Activated CD4-positive, alpha-beta memory T cell treated with anti-CD3 and anti-CD28 coated beads, Interleukin-2, amount 10 ng/mL, durations not matched to agents 7 days and 5 days (primary cell): ENCODE results near the gene SMCP. TPM values are rescaled to one million over a fixed set of nuclear protein-coding genes. Genes with fewer than 3 reads are reported as not detected.

Source experiments
- CTCF ChIA-PET: fragments of 350-600 bp; sonication (Branson Sonifier 250); formaldehyde crosslinking; loops from one replicate; lab custom pipeline; 2021; ENCODE audit warnings: antibody characterized with exemption, inconsistent platforms; lab: Charles Lee
- POLR2A ChIA-PET: fragments of 350-600 bp; sonication (Branson Sonifier 250); formaldehyde crosslinking; loops from one replicate; lab custom pipeline; 2021; ENCODE audit warnings: antibody characterized with exemption; lab: Charles Lee
- DNase-seq: peaks from one replicate; pipeline ENCODE4 v3.0.0-alpha.2; 2020
- H3K27ac Mint-ChIP-seq: one replicate; pipeline ENCODE4 v1.8.0; 2021; ENCODE audit warnings: mild to moderate bottlenecking, mixed read lengths
- H3K27me3 Mint-ChIP-seq: one replicate; pipeline ENCODE4 v1.8.0; 2021; ENCODE audit warnings: mixed read lengths
- H3K36me3 Mint-ChIP-seq: one replicate; pipeline ENCODE4 v1.8.0; 2021; ENCODE audit warnings: low read depth, mixed read lengths
- H3K4me1 Mint-ChIP-seq: one replicate; pipeline ENCODE4 v1.8.0; 2021; ENCODE audit warnings: mixed read lengths
- H3K4me3 Mint-ChIP-seq: one replicate; pipeline ENCODE4 v1.8.0; 2021; ENCODE audit warnings: mild to moderate bottlenecking, mixed read lengths
- H3K9me3 Mint-ChIP-seq: one replicate; pipeline ENCODE4 v1.8.0; 2021; ENCODE audit warnings: mixed read lengths
- total RNA-seq, 2 experiments: library from RNA; stranded (reverse); gene quantifications; one replicate each; pipeline ENCODE4 v1.2.3, GENCODE V29; 2021

Gene SMCP
- total RNA-seq, 2 experiments from 2014 or later, result not detected

GRCh38 chr1:152871731-152872126, 6.4 kb upstream of the SMCP start:
- Mint-ChIP-seq H3K9me3 (no peaks in the 10 kb centered on the region), H3K4me1 (no peaks in the 10 kb centered on the region), H3K27me3 (peaks cover 3% of the 10 kb centered on the region), H3K4me3 (no peak overlapping the region), H3K27ac (no peak overlapping the region), H3K36me3 (no peaks in the 10 kb centered on the region)
- DNase-seq, result no peak
- ChIA-PET CTCF (interaction anchor here (1.4 to 1.6 kb wide), 2 partner anchors 9 to 12 kb away, joined by 4 to 5 read pairs; no protein-coding TSS in a partner anchor), POLR2A (no interaction called here)

- no peak for DNase-seq
- ChIA-PET POLR2A (no interaction called here), CTCF (no interaction called here)
- Mint-ChIP-seq H3K4me1 (no peaks in the 10 kb centered on the region), H3K27ac (no peak overlapping the region), H3K27me3 (peaks cover 3% of the 10 kb centered on the region), H3K36me3 (no peaks in the 10 kb centered on the region), H3K9me3 (no peaks in the 10 kb centered on the region), H3K4me3 (no peak overlapping the region)
Measured at GRCh38 chr1:152873495-152873894, 4.6 kb upstream of the SMCP start.

- Mint-ChIP-seq H3K36me3 (no peaks in the 10 kb centered on the region), H3K27me3 (no peaks in the 10 kb centered on the region), H3K4me1 (no peaks in the 10 kb centered on the region), H3K9me3 (no peaks in the 10 kb centered on the region), H3K4me3 (no peak overlapping the region), H3K27ac (no peak overlapping the region)
- DNase-seq, result no peak
- ChIA-PET POLR2A (no interaction called here), CTCF (no interaction called here)
Measured at GRCh38 chr1:152876827-152877226, 1.3 kb upstream of the SMCP start.

- ChIA-PET CTCF (interaction anchor here (0.9 to 1.1 kb wide), 2 partner anchors 9 kb away, joined by 3 read pairs; no protein-coding TSS in a partner anchor), POLR2A (no interaction called here)
- DNase-seq, result no peak
- no peak overlapping the region for H3K4me3 Mint-ChIP-seq
- no peaks in the 10 kb centered on the region for H3K9me3 Mint-ChIP-seq
- no peaks in the 10 kb centered on the region for H3K36me3 Mint-ChIP-seq
- no peaks in the 10 kb centered on the region for H3K27me3 Mint-ChIP-seq
- H3K4me1 Mint-ChIP-seq, result no peaks in the 10 kb centered on the region
- no peak overlapping the region for H3K27ac Mint-ChIP-seq
Measured at GRCh38 chr1:152879559-152880198, 1.6 kb downstream of the SMCP start.

GRCh38 chr1:152880316-152880715, 2.2 kb downstream of the SMCP start:
- no peaks in the 10 kb centered on the region for H3K9me3 Mint-ChIP-seq
- H3K4me3 Mint-ChIP-seq, result no peak overlapping the region
- no peak overlapping the region for H3K27ac Mint-ChIP-seq
- POLR2A ChIA-PET, result no interaction called here
- CTCF ChIA-PET, result interaction anchor here (0.9 kb wide), 1 partner anchor 10 kb away, joined by 3 read pairs; no protein-coding TSS in a partner anchor
- H3K4me1 Mint-ChIP-seq, result no peaks in the 10 kb centered on the region
- no peak for DNase-seq
- no peaks in the 10 kb centered on the region for H3K27me3 Mint-ChIP-seq
- H3K36me3 Mint-ChIP-seq, result no peaks in the 10 kb centered on the region

- CTCF ChIA-PET, result no interaction called here
- no peaks in the 10 kb centered on the region for H3K9me3 Mint-ChIP-seq
- H3K27ac Mint-ChIP-seq, result no peak overlapping the region
- no peaks in the 10 kb centered on the region for H3K36me3 Mint-ChIP-seq
- POLR2A ChIA-PET, result no interaction called here
- H3K4me1 Mint-ChIP-seq, result no peaks in the 10 kb centered on the region
- H3K4me3 Mint-ChIP-seq, result no peak overlapping the region
- no peak for DNase-seq
- H3K27me3 Mint-ChIP-seq, result no peaks in the 10 kb centered on the region
Measured at GRCh38 chr1:152880907-152881306, 2.8 kb downstream of the SMCP start.

GRCh38 chr1:152884085-152884484, 6.0 kb downstream of the SMCP start:
- no peak for DNase-seq
- CTCF ChIA-PET, result interaction anchor here (1.3 kb wide), 1 partner anchor 13 kb away, joined by 4 read pairs; no protein-coding TSS in a partner anchor

GRCh38 chr1:152884506-152884905, 6.4 kb downstream of the SMCP start:
- peaks cover 8% of the 10 kb centered on the region for H3K27me3 Mint-ChIP-seq
- H3K4me3 Mint-ChIP-seq, result no peak overlapping the region
- H3K36me3 Mint-ChIP-seq, result no peaks in the 10 kb centered on the region
- ChIA-PET CTCF (interaction anchor here (1.3 kb wide), 1 partner anchor 14 kb away, joined by 4 read pairs; no protein-coding TSS in a partner anchor), POLR2A (no interaction called here)
- no peak for DNase-seq
- no peaks in the 10 kb centered on the region for H3K4me1 Mint-ChIP-seq
- no peak overlapping the region for H3K27ac Mint-ChIP-seq
- no peaks in the 10 kb centered on the region for H3K9me3 Mint-ChIP-seq

More at GRCh38 chr1:152884085-152884484, 6.0 kb downstream of the SMCP start:
- Mint-ChIP-seq H3K36me3 (no peaks in the 10 kb centered on the region), H3K9me3 (no peaks in the 10 kb centered on the region), H3K27me3 (peaks cover 8% of the 10 kb centered on the region), H3K4me3 (no peak overlapping the region), H3K4me1 (no peaks in the 10 kb centered on the region), H3K27ac (no peak overlapping the region)
- POLR2A ChIA-PET, result no interaction called here

- POLR2A ChIA-PET, result no interaction called here
- CTCF ChIA-PET, result no interaction called here
- Mint-ChIP-seq H3K27ac (no peak overlapping the region), H3K4me3 (no peak overlapping the region), H3K36me3 (no peaks in the 10 kb centered on the region), H3K9me3 (no peaks in the 10 kb centered on the region), H3K4me1 (no peaks in the 10 kb centered on the region), H3K27me3 (peaks cover 11% of the 10 kb centered on the region)
- DNase-seq, result no peak
Measured at GRCh38 chr1:152884966-152885624, 7.0 kb downstream of the SMCP start.

- H3K4me3 Mint-ChIP-seq, result no peak overlapping the region
- POLR2A ChIA-PET, result no interaction called here
- no peaks in the 10 kb centered on the region for H3K36me3 Mint-ChIP-seq
- no peak overlapping the region for H3K27ac Mint-ChIP-seq
- H3K27me3 Mint-ChIP-seq, result peaks cover 13% of the 10 kb centered on the region
- no peaks in the 10 kb centered on the region for H3K4me1 Mint-ChIP-seq
- DNase-seq, result no peak
- CTCF ChIA-PET, result no interaction called here
- no peaks in the 10 kb centered on the region for H3K9me3 Mint-ChIP-seq
Measured at GRCh38 chr1:152886085-152886484, 8.0 kb downstream of the SMCP start.

- Mint-ChIP-seq H3K27me3 (peaks cover 13% of the 10 kb centered on the region), H3K9me3 (no peaks in the 10 kb centered on the region), H3K36me3 (no peaks in the 10 kb centered on the region), H3K4me1 (no peaks in the 10 kb centered on the region), H3K4me3 (no peak overlapping the region), H3K27ac (no peak overlapping the region)
- ChIA-PET POLR2A (no interaction called here), CTCF (no interaction called here)
- no peak for DNase-seq
Measured at GRCh38 chr1:152886758-152887409, 8.8 kb downstream of the SMCP start.

GRCh38 chr1:152888126-152888525, 10.0 kb downstream of the SMCP start:
- H3K4me3 Mint-ChIP-seq, result no peak overlapping the region
- H3K36me3 Mint-ChIP-seq, result no peaks in the 10 kb centered on the region
- DNase-seq, result no peak
- ChIA-PET POLR2A (no interaction called here), CTCF (interaction anchor here (0.6 kb wide), 1 partner anchor 609 kb away, joined by 4 read pairs; no protein-coding TSS in a partner anchor)
- no peaks in the 10 kb centered on the region for H3K4me1 Mint-ChIP-seq
- H3K27ac Mint-ChIP-seq, result no peak overlapping the region
- H3K27me3 Mint-ChIP-seq, result peaks cover 20% of the 10 kb centered on the region
- no peaks in the 10 kb centered on the region for H3K9me3 Mint-ChIP-seq

GRCh38 chr1:152899027-152899426, 20.9 kb downstream of the SMCP start:
- no peak for DNase-seq
- H3K9me3 Mint-ChIP-seq, result no peaks in the 10 kb centered on the region
- peaks cover 14% of the 10 kb centered on the region for H3K27me3 Mint-ChIP-seq
- no peaks in the 10 kb centered on the region for H3K36me3 Mint-ChIP-seq
- CTCF ChIA-PET, result no interaction called here
- H3K4me3 Mint-ChIP-seq, result no peak overlapping the region
- no peak overlapping the region for H3K27ac Mint-ChIP-seq
- POLR2A ChIA-PET, result no interaction called here
- no peaks in the 10 kb centered on the region for H3K4me1 Mint-ChIP-seq
